ENCODE data around the gene PARD3B.

The PARD3B gene

GRCh38 chr2:205545971-205546816, 1000.9 kb downstream of the PARD3B start:
- peak; percentile 70 for DNase-seq

DNA sequence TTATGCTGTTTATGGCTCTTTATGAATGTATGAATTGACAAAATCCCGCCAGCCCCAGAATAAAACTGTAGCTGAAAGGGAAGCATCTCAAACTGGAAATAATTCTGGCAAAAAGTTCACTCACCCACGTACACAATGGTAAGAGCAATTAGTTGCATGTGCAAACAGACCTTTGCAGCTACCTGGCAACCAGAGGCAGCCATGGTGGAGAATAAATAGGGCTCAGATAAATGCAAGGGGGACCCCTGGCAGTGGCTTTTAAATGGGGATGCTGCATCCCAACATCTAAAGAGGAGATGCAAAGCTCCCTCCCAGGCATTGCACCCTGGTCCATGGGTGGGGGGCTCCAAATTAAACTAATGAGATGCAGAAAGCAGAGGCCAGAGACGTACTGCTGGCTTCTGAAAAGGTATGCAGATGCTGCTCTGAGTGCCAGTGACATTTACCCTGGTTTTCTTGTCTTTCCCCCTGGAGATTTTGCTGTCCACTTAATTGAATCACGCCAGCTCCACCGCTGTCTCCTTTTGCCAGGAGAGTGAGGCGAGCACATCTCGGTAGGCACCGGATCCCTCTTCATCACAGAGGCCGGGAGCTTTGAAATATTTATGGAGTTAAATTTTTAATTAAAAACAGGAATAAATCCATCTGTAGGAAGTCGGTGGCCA, 1010.4 kb downstream of the PARD3B start:
- no peak for DNase-seq

GRCh38 chr2:205556357-205556756, 1011.1 kb downstream of the PARD3B start:
- DNase-seq, result no peak

DNA sequence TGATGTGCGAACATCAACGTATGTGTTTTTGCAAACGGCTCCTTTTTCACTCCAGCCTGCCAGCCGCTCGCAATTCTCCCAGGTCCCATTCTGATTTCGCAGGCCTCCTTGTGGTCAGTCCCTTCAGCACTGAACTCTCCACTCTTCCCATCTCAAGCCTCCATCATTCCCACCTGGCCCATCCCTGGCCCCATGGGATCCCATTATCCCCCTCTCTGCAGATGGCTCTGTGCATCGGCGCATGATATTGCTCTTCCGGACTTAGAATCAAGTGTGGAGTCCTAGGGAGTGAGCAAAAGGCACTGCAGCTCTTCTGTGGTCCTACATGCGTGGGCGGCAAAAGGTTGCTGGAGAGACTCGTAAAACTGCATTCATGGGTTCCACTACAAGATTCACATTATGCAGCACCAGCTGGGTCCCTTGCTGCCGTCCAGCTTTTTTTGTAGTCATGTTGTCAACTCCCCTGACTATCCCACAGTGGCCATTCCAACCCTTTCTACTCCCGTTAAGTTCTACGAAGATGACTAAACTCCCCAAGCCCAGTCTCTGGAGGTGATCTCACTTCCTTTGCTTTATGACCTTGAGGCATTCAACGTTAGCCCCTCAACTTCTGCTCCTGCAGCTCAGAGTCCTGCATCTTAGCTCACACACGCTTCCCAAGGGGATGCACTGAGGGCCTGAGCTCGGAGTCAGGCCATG, 1011.7 kb downstream of the PARD3B start:
- no peak for DNase-seq

GRCh38 chr2:205557873-205558272, 1012.6 kb downstream of the PARD3B start:
- no peak for DNase-seq

DNA sequence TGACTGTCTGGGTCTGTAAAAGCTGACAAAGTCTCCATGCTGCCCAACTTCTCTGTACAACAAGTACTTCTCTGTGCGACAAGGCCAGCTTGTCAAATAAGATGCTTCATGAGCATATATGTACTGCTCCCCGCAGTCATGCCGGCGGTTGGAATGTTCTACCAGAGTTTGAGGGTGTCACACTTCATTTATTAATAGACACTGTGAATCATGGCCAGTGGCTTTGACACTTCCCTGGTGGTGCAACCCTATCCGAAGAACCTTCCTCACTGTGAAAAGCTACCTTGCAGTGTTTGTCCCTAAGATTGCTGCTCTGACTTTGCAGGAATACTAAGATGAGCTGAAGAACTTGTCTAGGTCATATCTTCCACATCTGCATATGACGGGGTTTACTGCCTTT, 1016.2 kb downstream of the PARD3B start:
- no peak for DNase-seq

DNA sequence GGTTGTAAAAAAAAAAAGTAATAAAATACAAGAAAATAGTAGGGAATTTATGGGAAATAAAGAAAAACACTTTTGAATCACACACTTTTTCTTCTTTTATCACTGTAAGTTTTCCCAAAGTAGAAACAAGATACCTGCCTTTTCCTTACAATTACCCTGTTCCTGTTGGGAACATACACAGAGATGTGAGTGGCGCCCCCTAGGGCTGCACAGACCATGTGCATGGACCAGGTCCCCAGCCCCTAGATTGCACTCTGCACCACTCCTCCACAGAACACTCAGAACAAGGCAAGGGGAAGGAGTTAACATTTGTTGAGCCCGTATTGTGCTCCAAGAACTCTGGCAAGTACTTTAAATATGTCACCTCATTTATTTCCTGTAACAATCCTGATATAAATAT, 1018.4 kb downstream of the PARD3B start:
- no peak for DNase-seq

DNA sequence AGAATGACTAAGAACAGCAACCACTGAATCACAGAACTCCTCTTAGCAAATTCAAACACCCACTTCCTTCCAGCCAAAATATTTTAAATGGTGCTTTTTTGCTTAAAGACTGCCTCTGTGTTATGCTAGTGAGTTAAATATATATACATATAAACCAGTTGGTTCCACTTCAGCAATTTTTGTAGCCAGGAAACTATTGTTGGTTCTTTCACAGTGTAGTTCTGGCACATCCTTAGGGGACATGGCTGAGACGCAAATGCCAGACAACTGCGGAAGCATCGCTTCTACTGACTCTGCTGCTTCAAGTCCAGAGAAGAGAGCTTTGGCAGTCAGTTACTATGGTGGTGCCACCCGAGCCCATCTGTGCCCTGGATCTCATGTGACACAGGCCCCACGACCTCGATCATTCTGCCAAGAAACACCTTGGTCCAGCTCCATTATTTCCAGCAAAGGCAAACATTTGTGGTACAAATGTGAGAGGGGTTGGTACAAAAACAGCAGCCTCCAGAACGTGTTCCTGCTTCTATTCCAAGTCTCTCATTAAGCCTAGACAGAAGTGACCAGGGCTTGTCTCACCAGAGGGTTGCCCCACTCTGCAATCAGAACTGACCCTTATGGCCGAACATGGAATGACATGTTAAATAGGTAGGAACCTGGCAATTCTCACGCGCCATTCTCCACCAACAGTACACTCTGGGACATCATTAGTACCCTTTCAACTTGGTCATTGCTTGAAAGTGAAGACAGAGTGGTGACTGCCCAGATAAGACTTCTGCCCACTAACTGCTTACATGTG, 1019.3 kb downstream of the PARD3B start:
- no peak for DNase-seq

GRCh38 chr2:205565142-205565522, 1019.9 kb downstream of the PARD3B start:
- no peak for DNase-seq

GRCh38 chr2:205566606-205567168, 1021.4 kb downstream of the PARD3B start:
- DNase-seq, result no peak

DNA sequence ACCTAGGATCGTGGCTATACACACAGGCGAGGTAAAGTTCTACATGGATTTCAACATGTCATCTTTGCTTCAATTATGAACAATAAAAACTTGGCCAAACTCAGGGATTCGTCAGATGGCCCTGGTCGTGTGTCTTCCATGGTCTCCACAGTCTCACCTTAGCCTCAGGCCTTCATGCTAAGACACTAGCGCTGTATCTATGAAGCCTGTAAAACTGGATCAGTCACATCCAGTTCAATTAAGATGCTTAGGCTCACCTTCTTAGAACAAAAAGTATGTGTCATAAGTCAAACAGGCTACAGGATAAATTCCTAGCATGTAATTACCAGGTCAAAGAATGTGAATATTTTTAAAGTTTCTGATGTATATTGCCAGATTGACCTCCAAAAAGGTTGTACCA, 1023.3 kb downstream of the PARD3B start:
- no peak for DNase-seq

GRCh38 chr2:205570648-205571047, 1025.4 kb downstream of the PARD3B start:
- no peak for DNase-seq

GRCh38 chr2:205571360-205571959, 1026.2 kb downstream of the PARD3B start:
- no peak for DNase-seq

- DNase-seq, result no peak
These were observed 1028.7 kb downstream of the PARD3B start for GRCh38 chr2:205574001-205574400.

DNA sequence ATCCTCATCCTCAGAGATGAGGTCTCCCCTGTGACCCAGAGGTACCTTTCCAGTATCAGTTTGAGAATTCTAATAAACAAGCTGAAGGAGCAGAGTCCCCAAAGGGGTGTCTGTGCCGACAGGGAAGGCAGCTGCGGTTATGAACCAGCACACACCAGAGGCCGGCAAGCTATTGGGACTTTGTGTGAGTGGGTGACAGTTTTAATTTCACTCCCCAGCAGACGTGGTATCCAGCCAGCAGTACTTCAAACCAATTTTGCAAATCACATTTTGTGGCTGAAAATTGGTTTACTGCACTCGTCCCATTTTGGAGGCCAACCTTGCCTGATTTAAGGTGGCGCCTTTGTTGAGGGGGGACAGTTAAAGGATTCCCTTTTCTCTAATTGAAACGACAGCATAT, 1034.1 kb downstream of the PARD3B start:
- DNase-seq, result no peak

GRCh38 chr2:205580212-205580987, 1035.1 kb downstream of the PARD3B start:
- DNase-seq, result no peak

DNA sequence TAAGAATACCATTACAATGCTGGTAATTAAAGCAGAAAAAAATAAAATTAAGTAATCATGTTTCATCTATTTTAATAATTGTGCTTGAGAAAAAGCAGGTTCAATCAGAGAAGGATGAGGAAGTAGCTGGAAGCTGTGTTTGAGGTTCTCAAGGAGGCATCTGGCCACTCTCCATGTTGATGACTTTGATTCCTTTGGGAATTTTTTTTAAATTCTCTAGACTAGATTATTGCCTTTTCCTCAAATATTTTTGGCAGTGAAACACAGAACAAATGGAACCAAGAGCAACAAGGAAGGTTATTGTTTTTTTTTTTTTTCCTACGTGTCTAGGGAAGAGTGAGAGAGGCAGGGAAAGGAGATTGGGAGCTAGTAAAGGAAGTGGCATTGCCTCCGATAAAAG, 1037.1 kb downstream of the PARD3B start:
- no peak for DNase-seq

GRCh38 chr2:205585449-205586383, 1040.4 kb downstream of the PARD3B start:
- no peak for DNase-seq

DNA sequence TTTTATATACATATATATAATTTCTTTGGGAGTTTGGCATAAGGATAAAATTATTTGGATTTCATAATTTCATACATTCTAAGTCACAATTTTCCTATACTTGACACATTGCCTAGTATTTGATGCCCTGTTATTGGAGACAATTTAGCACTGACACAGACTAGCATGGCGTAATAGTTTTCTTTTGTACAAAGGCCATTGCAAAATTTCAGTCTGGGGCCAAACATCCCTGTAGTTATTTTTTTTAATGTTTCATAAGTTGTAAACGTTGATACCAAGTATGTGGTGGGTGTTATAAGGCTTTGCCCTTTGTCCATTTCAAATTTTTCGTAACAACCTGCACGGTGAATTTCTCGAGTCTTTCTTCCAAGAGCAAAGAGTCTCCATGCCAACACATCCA, 1041.4 kb downstream of the PARD3B start:
- no peak for DNase-seq

DNA sequence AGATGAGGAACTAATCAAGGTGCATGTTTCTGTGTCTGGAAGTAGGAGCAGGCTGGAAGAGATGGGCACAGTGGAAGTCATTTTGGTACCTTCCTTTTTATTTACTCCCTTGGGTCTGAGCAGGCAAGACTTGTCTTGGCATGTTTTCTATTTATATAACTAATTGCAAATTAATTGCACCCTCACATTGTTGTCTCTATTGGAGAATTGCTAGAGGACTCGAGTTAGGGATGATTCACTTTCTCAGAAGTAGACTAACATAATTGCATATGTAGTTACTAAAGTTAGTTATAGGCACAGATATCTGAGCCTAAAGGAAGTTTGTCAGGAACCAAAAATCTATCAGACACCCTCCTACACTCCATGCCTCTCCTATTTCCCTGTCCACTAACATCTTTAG, 1044.2 kb downstream of the PARD3B start:
- no peak for DNase-seq

Measured in KG1 (cell line).